ENCODE results near the gene MUCL3. TPM values are rescaled to one million over a fixed set of nuclear protein-coding genes. Genes with fewer than 3 reads are reported as not detected.

MUCL3 gene
- total RNA-seq, 1 donor from 2014 or later, result 3.5 TPM

- Mint-ChIP-seq H3K9me3 (peaks cover 5% of the 10 kb centered on the region), H3K4me3 (no peak overlapping the region), H3K36me3 (no peaks in the 10 kb centered on the region), H3K27ac (no peak overlapping the region), H3K27me3 (peaks cover 13% of the 10 kb centered on the region), H3K4me1 (ENCODE audit: unreplicated experiment) (peaks cover 19% of the 10 kb centered on the region)
- no peak for DNase-seq (ENCODE audit: extremely low spot score, unreplicated experiment)
- no peak for TF ChIP-seq CTCF (conservative IDR thresholded peaks at IDR 0.05)
Observed at GRCh38 chr6:30938730-30939129, 2.0 kb upstream of the MUCL3 start.

- no peaks in the 10 kb centered on the region for H3K36me3 Mint-ChIP-seq
- H3K4me1 Mint-ChIP-seq (ENCODE audit: unreplicated experiment), result peaks cover 19% of the 10 kb centered on the region
- no peak for TF ChIP-seq CTCF (conservative IDR thresholded peaks at IDR 0.05)
- peaks cover 15% of the 10 kb centered on the region for H3K27me3 Mint-ChIP-seq
- DNase-seq (ENCODE audit: extremely low spot score, unreplicated experiment), result no peak
- peaks cover 5% of the 10 kb centered on the region for H3K9me3 Mint-ChIP-seq
- H3K27ac Mint-ChIP-seq, result no peak overlapping the region
- no peak overlapping the region for H3K4me3 Mint-ChIP-seq
Observed at GRCh38 chr6:30939473-30939872, 1.3 kb upstream of the MUCL3 start.

- Mint-ChIP-seq H3K36me3 (no peaks in the 10 kb centered on the region), H3K27ac (peak overlapping the region; percentile 64), H3K27me3 (peaks cover 17% of the 10 kb centered on the region), H3K4me1 (ENCODE audit: unreplicated experiment) (peaks cover 12% of the 10 kb centered on the region), H3K4me3 (peak overlapping the region; percentile 70), H3K9me3 (peaks cover 5% of the 10 kb centered on the region)
- DNase-seq (ENCODE audit: extremely low spot score, unreplicated experiment), result peak; percentile 83
- peak; percentile 68 for TF ChIP-seq CTCF (conservative IDR thresholded peaks at IDR 0.05)
Observed at GRCh38 chr6:30942338-30943060, 1.7 kb downstream of the MUCL3 start.

- peaks cover 33% of the 10 kb centered on the region for H3K27me3 Mint-ChIP-seq
- H3K36me3 Mint-ChIP-seq, result no peaks in the 10 kb centered on the region
- no peak for TF ChIP-seq CTCF (conservative IDR thresholded peaks at IDR 0.05)
- no peak overlapping the region for H3K4me3 Mint-ChIP-seq
- no peak for DNase-seq (ENCODE audit: extremely low spot score, unreplicated experiment)
- H3K4me1 Mint-ChIP-seq (ENCODE audit: unreplicated experiment), result peaks cover 12% of the 10 kb centered on the region
- H3K9me3 Mint-ChIP-seq, result peaks cover 10% of the 10 kb centered on the region
- H3K27ac Mint-ChIP-seq, result peak overlapping the region; percentile 48
Observed at GRCh38 chr6:30944051-30944450, 3.3 kb downstream of the MUCL3 start.

GRCh38 chr6:30945281-30945680, 4.5 kb downstream of the MUCL3 start:
- Mint-ChIP-seq H3K4me3 (no peak overlapping the region), H3K36me3 (no peaks in the 10 kb centered on the region), H3K9me3 (peaks cover 10% of the 10 kb centered on the region), H3K27me3 (peaks cover 41% of the 10 kb centered on the region), H3K27ac (no peak overlapping the region), H3K4me1 (ENCODE audit: unreplicated experiment) (peaks cover 12% of the 10 kb centered on the region)
- no peak for DNase-seq (ENCODE audit: extremely low spot score, unreplicated experiment)
- TF ChIP-seq CTCF (conservative IDR thresholded peaks at IDR 0.05), result no peak
